T-cell (primary cell): ENCODE data around the gene ZFYVE26. TPM values are rescaled to one million over a fixed set of nuclear protein-coding genes. Genes with fewer than 3 reads are reported as not detected.

ENCODE experiments used
- ATAC-seq, 4 experiments: fragments of 200-7000 bp in 3 of 4; fragments of 150-1000 bp in 1 of 4; cut with Tn5 transposase; replicated peaks in 1 of 4; 1 replicate in 3 of 4; 2 replicates in 1 of 4; pipeline ENCODE4 v1.10.0; 2021; ENCODE audit warnings: moderate library complexity in 3 of 4, mild to moderate bottlenecking in 2 of 4, moderate number of reproducible peaks in 1 of 4
- CTCF ChIA-PET, 2 donors: fragments of 300-600 bp; sonication (Branson Sonifier 250); formaldehyde crosslinking; loops; one replicate each; lab custom pipeline; 2022; ENCODE audit warnings: antibody characterized with exemption in 2 of 2; lab: Charles Lee
- POLR2A ChIA-PET, 2 donors: fragments of 300-600 bp; sonication (Branson Sonifier 250); formaldehyde crosslinking; loops; one replicate each; lab custom pipeline; 2022; ENCODE audit warnings: antibody characterized with exemption in 2 of 2; lab: Charles Lee
- DNase-seq, 35 experiments: peaks; one replicate each; pipeline versions ENCODE4 v3.0.0 to v3.0.0-alpha.2; 2013 to 2023
- H3K27ac ChIP-seq: one replicate; pipeline ENCODE4 v1.5.1; 2013; ENCODE audit warnings: low read length
- H3K27me3 ChIP-seq, 2 experiments: replicated peaks in 1 of 2; 1 replicate in 1 of 2; 2 replicates in 1 of 2; pipeline versions ENCODE4 v1.6.1 to v1.7.0; 2013; ENCODE audit warnings: low read length in 1 of 2, mixed read lengths in 1 of 2; ENCODE audit not compliant: control insufficient read depth in 2 of 2, insufficient read depth in 2 of 2; ENCODE audit errors: extremely low read depth in 1 of 2
- H3K36me3 ChIP-seq, 2 donors: 1 replicate in 1 of 2; 2 replicates in 1 of 2; pipeline versions ENCODE4 v1.6.1 to v1.7.0; 2013; ENCODE audit warnings: low read length in 1 of 2; ENCODE audit not compliant: control insufficient read depth in 2 of 2, insufficient read depth in 1 of 2; ENCODE audit errors: extremely low read depth in 1 of 2
- H3K4me1 ChIP-seq, 2 experiments: 1 replicate in 1 of 2; 2 replicates in 1 of 2; pipeline versions ENCODE4 v1.6.1 to v1.7.0; 2013; ENCODE audit warnings: low read length in 2 of 2, mixed read lengths in 1 of 2; ENCODE audit not compliant: insufficient read depth in 2 of 2, control insufficient read depth in 1 of 2; ENCODE audit errors: extremely low read depth in 1 of 2
- H3K4me3 ChIP-seq, 2 donors: 1 replicate in 1 of 2; 2 replicates in 1 of 2; pipeline versions ENCODE4 v1.5.1 to v1.7.0; 2013; ENCODE audit warnings: mild to moderate bottlenecking in 2 of 2, low read length in 1 of 2, moderate library complexity in 1 of 2; ENCODE audit not compliant: control insufficient read depth in 1 of 2; ENCODE audit errors: extremely low read depth in 1 of 2
- H3K9me3 ChIP-seq: 2 replicates; pipeline ENCODE4 v1.7.0; 2013
- H3K27ac Mint-ChIP-seq, 2 donors: one replicate each; pipeline ENCODE4 v1.8.0; 2020 to 2021; ENCODE audit warnings: mild to moderate bottlenecking in 2 of 2, mixed read lengths in 2 of 2
- H3K27me3 Mint-ChIP-seq, 2 donors: one replicate each; pipeline ENCODE4 v1.8.0; 2021 to 2022; ENCODE audit warnings: mixed read lengths in 2 of 2
- H3K36me3 Mint-ChIP-seq: one replicate; pipeline ENCODE4 v1.8.0; 2021; ENCODE audit warnings: mixed read lengths
- H3K4me1 Mint-ChIP-seq, 3 donors: one replicate each; pipeline ENCODE4 v1.8.0; 2020 to 2022; ENCODE audit warnings: mixed read lengths in 3 of 3, mild to moderate bottlenecking in 1 of 3
- H3K4me3 Mint-ChIP-seq, 3 donors: one replicate each; pipeline ENCODE4 v1.8.0; 2020 to 2022; ENCODE audit warnings: mild to moderate bottlenecking in 3 of 3, mixed read lengths in 3 of 3, moderate library complexity in 3 of 3
- H3K9me3 Mint-ChIP-seq, 3 donors: one replicate each; pipeline ENCODE4 v1.8.0; 2020 to 2022; ENCODE audit warnings: mixed read lengths in 3 of 3
- WGBS: methylation state at CpG from one replicate; pipeline ENCODE4 v1.1.5; 2013; ENCODE audit warnings: missing lambda C conversion rate; ENCODE audit not compliant: insufficient coverage; 5-methylcytosine and 5-hydroxymethylcytosine counted together
- total RNA-seq, 35 experiments: library from RNA in 6 of 35; stranded (reverse) in 6 of 35; fragments of 120-200 nt in 1 of 35; gene quantifications; one replicate each; pipeline versions ENCODE4 v1.2.1 to v1.2.4 and lab custom pipeline; 2013 to 2026

Gene ZFYVE26
- total RNA-seq, 5 donors from 2014 or later (not counting 1 experiment from before 2014, with no cell fraction given) = 26.0 to 37.6 (median 32.5) TPM

GRCh38 chr14:67748312-67748711, 68.1 kb downstream of the ZFYVE26 start:
- Mint-ChIP-seq H3K4me1 (no peaks in the 10 kb centered on the region), H3K27me3 (no peaks in the 10 kb centered on the region), H3K27ac (no peak overlapping the region), H3K36me3 (peaks cover 75% of the 10 kb centered on the region), H3K9me3 (peaks cover 0 to 4% (median 0%) of the 10 kb centered on the region in 3 donors), H3K4me3 (no peak overlapping the region)
- CTCF ChIA-PET = no interaction called here
- DNase-seq (no peak), ATAC-seq (no peak)
- H3K4me3 ChIP-seq = no peak overlapping the region
- no peaks in the 10 kb centered on the region for H3K9me3 ChIP-seq
- WGBS = 96% methylated on average over 7 of the region's 10 CpGs
- H3K27me3 ChIP-seq = no peaks in the 10 kb centered on the region
- no peak overlapping the region for H3K27ac ChIP-seq
- no peaks in the 10 kb centered on the region for H3K4me1 ChIP-seq
- POLR2A ChIA-PET = no interaction called here
- peaks cover 18 to 53% of the 10 kb centered on the region in 2 donors for H3K36me3 ChIP-seq

- DNase-seq = no peak
- no peaks in the 10 kb centered on the region for H3K9me3 ChIP-seq
- H3K4me3 ChIP-seq = no peak overlapping the region
- peaks cover 0 to 4% (median 0%) of the 10 kb centered on the region in 3 donors for H3K9me3 Mint-ChIP-seq
- H3K36me3 Mint-ChIP-seq = peaks cover 61% of the 10 kb centered on the region
- POLR2A ChIA-PET = no interaction called here
- no peaks in the 10 kb centered on the region for H3K27me3 Mint-ChIP-seq
- 71% methylated on average over 1 of the region's 1 CpG for WGBS
- H3K27ac Mint-ChIP-seq = no peak overlapping the region
- CTCF ChIA-PET = no interaction called here
- ATAC-seq = no peak
- no peaks in the 10 kb centered on the region for H3K27me3 ChIP-seq
- H3K4me1 ChIP-seq = no peaks in the 10 kb centered on the region
- H3K36me3 ChIP-seq = peaks cover 11 to 39% of the 10 kb centered on the region in 2 donors
- no peak overlapping the region for H3K27ac ChIP-seq
- no peaks in the 10 kb centered on the region for H3K4me1 Mint-ChIP-seq
- no peak overlapping the region for H3K4me3 Mint-ChIP-seq
These were observed 69.5 kb downstream of the ZFYVE26 start for GRCh38 chr14:67746927-67747326.

- DNase-seq (no peak), ATAC-seq (no peak)
- no peak overlapping the region for H3K27ac ChIP-seq
- ChIA-PET CTCF (no interaction called here), POLR2A (no interaction called here)
- Mint-ChIP-seq H3K36me3 (peaks cover 33% of the 10 kb centered on the region), H3K4me3 (no peak overlapping the region), H3K9me3 (peaks cover 0 to 4% (median 0%) of the 10 kb centered on the region in 3 donors), H3K4me1 (peaks cover 0 to 2% (median 0%) of the 10 kb centered on the region in 3 donors), H3K27ac (no peak overlapping the region), H3K27me3 (no peaks in the 10 kb centered on the region)
- no peak overlapping the region for H3K4me3 ChIP-seq
- no CpG with 5 or more reads among the region's 2 CpGs for WGBS
- no peaks in the 10 kb centered on the region for H3K9me3 ChIP-seq
- peaks cover 8 to 13% of the 10 kb centered on the region in 2 donors for H3K36me3 ChIP-seq
- no peaks in the 10 kb centered on the region for H3K4me1 ChIP-seq
- no peaks in the 10 kb centered on the region for H3K27me3 ChIP-seq
These were observed 72.3 kb downstream of the ZFYVE26 start for GRCh38 chr14:67744046-67744445.

- Histone ChIP-seq H3K27me3 (no peaks in the 10 kb centered on the region), H3K9me3 (no peaks in the 10 kb centered on the region), H3K36me3 (no peaks in the 10 kb centered on the region), H3K27ac (no peak overlapping the region), H3K4me3 (no peak overlapping the region), H3K4me1 (no peaks in the 10 kb centered on the region)
- CTCF ChIA-PET = no interaction called here
- DNase-seq (peak in 3 of 35 experiments; percentile 3 to 14 (median 7)), ATAC-seq (no peak)
- Mint-ChIP-seq H3K27me3 (peaks cover 3% of the 10 kb centered on the region in 2 donors), H3K4me3 (no peak overlapping the region), H3K36me3 (peaks cover 4% of the 10 kb centered on the region), H3K27ac (peak overlapping the region in 1 of 2 donors; percentile 35), H3K9me3 (no peaks in the 10 kb centered on the region), H3K4me1 (peaks cover 0 to 2% (median 0%) of the 10 kb centered on the region in 3 donors)
- POLR2A ChIA-PET = no interaction called here
- WGBS = 95% methylated on average over 4 of the region's 12 CpGs
These were observed 77.5 kb downstream of the ZFYVE26 start for GRCh38 chr14:67738740-67739504.

GRCh38 chr14:67736771-67737170, 79.6 kb downstream of the ZFYVE26 start:
- no peaks in the 10 kb centered on the region for H3K4me1 ChIP-seq
- WGBS = 95% methylated on average over 3 of the region's 4 CpGs
- Mint-ChIP-seq H3K27me3 (peaks cover 3% of the 10 kb centered on the region in 2 donors), H3K36me3 (peaks cover 4% of the 10 kb centered on the region), H3K27ac (no peak overlapping the region), H3K4me1 (peaks cover 0 to 2% (median 0%) of the 10 kb centered on the region in 3 donors), H3K4me3 (no peak overlapping the region), H3K9me3 (no peaks in the 10 kb centered on the region)
- H3K9me3 ChIP-seq = no peaks in the 10 kb centered on the region
- H3K27ac ChIP-seq = no peak overlapping the region
- no peaks in the 10 kb centered on the region for H3K36me3 ChIP-seq
- POLR2A ChIA-PET = no interaction called here
- CTCF ChIA-PET = no interaction called here
- H3K27me3 ChIP-seq = no peaks in the 10 kb centered on the region
- no peak for DNase-seq
- no peak for ATAC-seq
- no peak overlapping the region for H3K4me3 ChIP-seq

- no peaks in the 10 kb centered on the region for H3K27me3 ChIP-seq
- H3K4me1 Mint-ChIP-seq = peaks cover 0 to 2% (median 0%) of the 10 kb centered on the region in 3 donors
- no peaks in the 10 kb centered on the region for H3K9me3 Mint-ChIP-seq
- CTCF ChIA-PET = no interaction called here
- no peak overlapping the region for H3K27ac ChIP-seq
- H3K36me3 ChIP-seq = no peaks in the 10 kb centered on the region
- H3K4me1 ChIP-seq = no peaks in the 10 kb centered on the region
- peaks cover 3% of the 10 kb centered on the region in 2 donors for H3K27me3 Mint-ChIP-seq
- H3K27ac Mint-ChIP-seq = no peak overlapping the region
- POLR2A ChIA-PET = no interaction called here
- no peak overlapping the region for H3K4me3 Mint-ChIP-seq
- WGBS = 96% methylated on average over 6 of the region's 10 CpGs
- peaks cover 4% of the 10 kb centered on the region for H3K36me3 Mint-ChIP-seq
- no peaks in the 10 kb centered on the region for H3K9me3 ChIP-seq
- no peak for ATAC-seq
- H3K4me3 ChIP-seq = no peak overlapping the region
- no peak for DNase-seq
These were observed 80.8 kb downstream of the ZFYVE26 start for GRCh38 chr14:67735336-67736147.
